Stimulated activated CD4-positive, alpha-beta T cell treated with anti-CD3 and anti-CD28 coated beads, TNF-alpha, amount 100 ng/mL, for 1 hour (primary cell): ENCODE results near the gene SIAH3.
"Not testable (repeated sequence)": the region's sequence is repeated elsewhere in the genome, so short reads cannot be mapped to it uniquely, and the experiment has no call there.

ENCODE experiments used
- DNase-seq, 3 donors: peaks; one replicate each; pipeline ENCODE4 v3.0.0-alpha.2; 2020; ENCODE audit warnings: low read depth in 3 of 3, low spot score in 1 of 3

The SIAH3 gene

GRCh38 chr13:45783346-45784043, 68.1 kb downstream of the SIAH3 start:
- DNase-seq = no peak

GRCh38 chr13:45782327-45783045, 69.1 kb downstream of the SIAH3 start:
- no peak for DNase-seq

GRCh38 chr13:45781553-45782326, 69.8 kb downstream of the SIAH3 start:
- no peak for DNase-seq

GRCh38 chr13:45779901-45780300, 71.7 kb downstream of the SIAH3 start:
- no peak for DNase-seq

- DNase-seq = no peak
These were observed 72.7 kb downstream of the SIAH3 start for GRCh38 chr13:45778882-45779281.

- DNase-seq = no peak
These were observed 74.8 kb downstream of the SIAH3 start for GRCh38 chr13:45776748-45777147.

GRCh38 chr13:45775401-45775963, 76.1 kb downstream of the SIAH3 start:
- DNase-seq = no peak

- no peak for DNase-seq
These were observed 77.6 kb downstream of the SIAH3 start for GRCh38 chr13:45773944-45774343.

- DNase-seq = no peak
These were observed 78.3 kb downstream of the SIAH3 start for GRCh38 chr13:45773236-45773635.

- DNase-seq = no peak
These were observed 80.7 kb downstream of the SIAH3 start for GRCh38 chr13:45770886-45771285.

GRCh38 chr13:45768656-45769479, 82.7 kb downstream of the SIAH3 start:
- no peak for DNase-seq

GRCh38 chr13:45765464-45765863, 86.1 kb downstream of the SIAH3 start:
- DNase-seq = no peak

GRCh38 chr13:45763419-45763818, 88.1 kb downstream of the SIAH3 start:
- DNase-seq = no peak

- not testable (repeated sequence) for DNase-seq
These were observed 94.0 kb downstream of the SIAH3 start for GRCh38 chr13:45757589-45757988.

GRCh38 chr13:45756498-45756897, 95.1 kb downstream of the SIAH3 start:
- DNase-seq = not testable (repeated sequence)

- no peak for DNase-seq
These were observed 99.0 kb downstream of the SIAH3 start for GRCh38 chr13:45752510-45752909.

GRCh38 chr13:45751885-45752284, 99.7 kb downstream of the SIAH3 start:
- no peak for DNase-seq

- DNase-seq = no peak
These were observed 101.0 kb downstream of the SIAH3 start for GRCh38 chr13:45750566-45750965.

GRCh38 chr13:45748941-45749759, 102.4 kb downstream of the SIAH3 start:
- DNase-seq = no peak

- no peak for DNase-seq
These were observed 104.5 kb downstream of the SIAH3 start for GRCh38 chr13:45747071-45747470.
